HG02642 (cell line): ENCODE measurements around the gene BEAN1.
"Not testable (repeated sequence)": the region's sequence is repeated elsewhere in the genome, so short reads cannot be mapped to it uniquely, and the experiment has no call there.

Experiments
- ATAC-seq: cut with Tn5 transposase; IDR thresholded peaks from one replicate; pipeline ENCODE4 v1.9.1; 2021; ENCODE audit warnings: mild to moderate bottlenecking; ENCODE audit not compliant: unreplicated experiment, poor library complexity

Gene BEAN1

DNA sequence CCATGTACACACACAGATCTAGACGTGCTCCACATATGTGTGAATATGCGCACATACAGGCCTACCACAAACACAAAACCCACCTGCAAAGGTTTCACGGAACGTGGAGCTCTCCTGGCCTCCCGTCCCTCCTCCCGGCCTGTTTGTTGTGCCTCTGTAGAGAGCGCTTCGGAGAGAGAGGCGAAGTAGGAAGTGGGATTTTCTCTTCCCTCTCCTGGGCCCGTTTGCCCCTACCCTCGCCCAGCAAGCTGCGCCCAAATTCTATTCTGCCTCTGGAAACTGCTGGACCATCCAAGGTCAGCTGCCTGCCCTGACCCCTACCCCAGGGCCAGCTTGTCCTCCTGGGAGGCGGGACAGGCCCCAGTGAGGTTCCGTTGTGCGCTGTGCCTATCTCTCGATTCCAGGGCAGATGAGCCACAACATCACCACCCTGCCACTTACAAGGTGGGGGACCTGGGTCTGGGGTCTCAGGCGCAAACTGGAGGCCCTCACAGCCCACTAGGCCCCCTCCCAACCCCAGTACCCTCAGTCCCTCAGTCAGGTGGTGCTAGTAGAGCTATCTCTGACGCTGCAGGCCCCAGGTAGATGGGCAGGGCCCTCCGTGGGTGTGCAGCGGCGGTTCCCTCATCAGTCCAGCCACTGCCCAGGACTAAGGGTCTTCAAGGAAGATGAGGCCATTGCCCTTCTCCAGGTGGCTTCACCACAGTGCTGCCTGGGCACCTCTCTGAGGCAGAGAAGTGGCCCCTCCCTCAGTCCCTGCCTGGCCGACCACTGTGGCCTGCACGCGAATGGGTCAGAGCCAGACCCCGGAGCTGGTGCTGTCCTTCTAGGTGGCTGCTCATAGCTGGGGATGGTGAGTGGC is 54.2 kb downstream of the BEAN1 start:
- ATAC-seq, result no peak

DNA sequence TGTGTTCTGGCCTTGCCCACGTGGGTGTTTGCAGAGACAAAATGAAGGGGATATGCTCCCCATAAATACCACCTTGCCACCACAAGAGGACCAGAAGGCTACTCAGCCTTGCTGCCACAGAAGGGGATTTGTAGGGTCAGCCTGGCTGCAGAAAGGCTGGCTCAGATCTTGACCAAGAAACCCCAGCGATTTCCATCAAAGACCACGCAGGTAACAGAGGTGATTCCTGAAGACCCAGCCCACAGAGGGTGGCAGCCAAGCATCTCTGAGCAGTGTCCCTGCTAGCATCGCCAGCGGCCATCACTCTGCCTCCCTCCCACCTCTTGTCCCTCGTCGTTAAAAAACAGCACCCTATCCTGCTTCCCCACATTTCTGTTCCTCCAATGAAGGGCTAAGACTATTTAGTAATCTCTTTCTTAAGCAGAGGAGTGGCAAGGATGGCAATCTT is 54.9 kb downstream of the BEAN1 start:
- no peak for ATAC-seq

DNA sequence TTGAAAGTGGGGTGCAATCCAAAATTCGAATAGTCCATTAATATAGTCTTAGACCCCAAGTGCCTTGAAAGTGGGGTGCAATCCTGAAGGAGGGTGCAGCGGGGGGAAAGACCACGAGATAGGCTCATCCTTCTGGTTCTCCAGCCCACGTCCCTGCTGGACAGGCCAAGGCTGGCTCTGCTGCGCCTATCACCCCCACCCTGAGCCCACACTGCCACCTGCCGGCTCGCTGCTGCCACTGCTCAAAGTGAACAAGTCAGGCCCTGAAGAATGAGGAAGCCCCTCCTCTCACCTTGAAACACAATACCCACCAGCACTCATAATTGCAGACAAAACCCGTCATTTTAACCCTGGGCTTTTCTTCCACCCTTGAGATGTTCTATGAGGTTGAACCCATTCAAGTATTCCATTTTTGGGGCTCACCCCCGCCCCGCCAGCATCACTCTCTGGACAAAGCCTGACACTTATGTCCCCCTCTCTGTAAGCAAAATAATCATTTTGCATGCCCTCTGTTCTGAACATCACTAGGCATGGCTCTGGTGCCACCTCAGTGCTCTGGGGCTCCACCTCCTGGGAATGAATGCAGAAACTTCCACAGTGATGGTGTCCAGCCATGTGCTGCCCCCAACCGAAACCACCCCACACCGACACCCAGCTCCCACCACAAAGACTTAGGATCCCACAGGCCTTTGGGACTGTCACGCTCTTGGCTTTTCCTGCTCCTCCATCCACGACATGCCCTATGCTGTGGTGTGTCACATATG is 56.8 kb downstream of the BEAN1 start:
- peak; percentile 67 for ATAC-seq

DNA sequence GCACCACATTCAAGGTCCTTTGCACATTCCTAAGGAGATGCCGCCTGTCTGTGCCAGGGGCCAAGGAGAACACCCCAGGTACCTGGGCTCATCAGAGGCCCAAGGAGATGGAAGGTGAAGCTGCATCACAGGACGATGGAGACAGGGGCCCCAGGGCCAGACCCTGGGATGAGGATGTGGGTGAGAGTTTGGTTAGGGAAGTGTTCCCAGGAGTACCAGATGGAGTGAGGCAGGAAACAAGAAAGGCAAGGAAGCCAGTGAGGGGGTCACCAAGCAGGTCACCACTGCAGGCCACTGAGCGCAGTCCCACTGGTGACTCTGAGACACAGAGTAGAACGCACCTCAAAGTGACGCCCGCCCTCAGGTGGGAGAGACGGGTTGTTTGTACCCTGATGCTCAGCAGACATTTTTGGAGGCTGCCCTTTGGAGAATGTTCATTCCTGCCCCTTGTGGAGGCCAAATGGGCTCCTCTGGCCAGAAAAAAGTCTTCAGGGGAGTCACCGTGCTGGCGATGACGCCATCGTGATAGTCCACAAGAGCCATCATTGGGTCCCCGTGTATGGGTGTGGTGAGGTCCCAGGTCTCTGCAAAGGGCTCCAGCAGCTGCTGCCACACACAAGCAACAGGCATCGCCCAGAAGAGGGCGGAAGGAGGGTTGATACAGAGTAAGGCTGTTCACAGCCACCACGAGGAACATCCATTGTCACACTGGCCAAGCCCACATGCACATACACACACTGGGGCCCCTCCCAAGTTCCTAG is 57.5 kb downstream of the BEAN1 start:
- ATAC-seq, result no peak

DNA sequence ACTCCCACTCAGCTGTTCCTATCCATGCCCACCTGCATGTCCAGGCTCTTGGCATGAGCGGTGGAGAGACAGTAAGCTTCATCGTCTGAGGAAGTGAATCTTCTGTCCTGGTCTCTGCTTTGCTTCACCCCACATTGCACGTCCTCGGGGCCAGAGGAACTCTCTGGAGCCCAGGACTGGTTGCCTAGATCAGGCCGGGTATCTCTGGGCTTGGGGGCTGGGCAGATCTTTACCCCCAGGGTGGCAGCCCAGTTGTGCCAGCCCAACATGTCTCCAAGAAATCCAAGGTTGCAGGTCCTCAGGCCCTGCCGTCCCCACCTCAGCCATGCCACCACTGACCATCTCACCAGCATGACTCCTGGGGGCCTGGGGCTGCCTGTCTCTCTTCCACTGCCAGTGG is 58.3 kb downstream of the BEAN1 start:
- ATAC-seq, result no peak

DNA sequence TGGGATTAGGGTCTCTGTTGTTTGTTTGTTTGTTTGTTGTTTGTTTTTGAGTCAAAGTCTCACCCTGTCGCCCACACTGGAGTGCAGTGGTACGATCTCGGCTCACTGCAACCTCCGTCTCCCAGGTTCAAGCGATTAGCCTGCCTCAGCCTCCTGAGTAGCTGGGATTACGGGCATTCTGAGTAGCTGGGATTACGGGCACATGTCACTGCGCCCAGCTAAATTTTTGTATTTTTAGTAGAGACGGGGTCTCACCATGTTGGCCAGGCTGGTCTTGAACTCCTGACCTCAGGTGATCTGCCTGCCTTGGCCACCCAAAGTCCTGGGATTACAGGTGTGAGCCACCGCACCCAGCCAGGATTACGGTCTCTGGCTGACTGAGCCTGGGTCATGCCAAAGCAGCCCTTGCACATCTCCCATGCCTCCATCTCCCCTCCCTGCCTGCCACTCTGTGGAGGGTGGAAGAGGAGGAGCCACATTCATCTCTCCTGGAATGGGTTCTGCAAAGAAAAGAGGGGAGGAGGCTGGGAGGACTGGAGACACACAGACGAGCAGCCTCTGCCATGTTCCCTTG is 59.2 kb downstream of the BEAN1 start:
- no peak for ATAC-seq

DNA sequence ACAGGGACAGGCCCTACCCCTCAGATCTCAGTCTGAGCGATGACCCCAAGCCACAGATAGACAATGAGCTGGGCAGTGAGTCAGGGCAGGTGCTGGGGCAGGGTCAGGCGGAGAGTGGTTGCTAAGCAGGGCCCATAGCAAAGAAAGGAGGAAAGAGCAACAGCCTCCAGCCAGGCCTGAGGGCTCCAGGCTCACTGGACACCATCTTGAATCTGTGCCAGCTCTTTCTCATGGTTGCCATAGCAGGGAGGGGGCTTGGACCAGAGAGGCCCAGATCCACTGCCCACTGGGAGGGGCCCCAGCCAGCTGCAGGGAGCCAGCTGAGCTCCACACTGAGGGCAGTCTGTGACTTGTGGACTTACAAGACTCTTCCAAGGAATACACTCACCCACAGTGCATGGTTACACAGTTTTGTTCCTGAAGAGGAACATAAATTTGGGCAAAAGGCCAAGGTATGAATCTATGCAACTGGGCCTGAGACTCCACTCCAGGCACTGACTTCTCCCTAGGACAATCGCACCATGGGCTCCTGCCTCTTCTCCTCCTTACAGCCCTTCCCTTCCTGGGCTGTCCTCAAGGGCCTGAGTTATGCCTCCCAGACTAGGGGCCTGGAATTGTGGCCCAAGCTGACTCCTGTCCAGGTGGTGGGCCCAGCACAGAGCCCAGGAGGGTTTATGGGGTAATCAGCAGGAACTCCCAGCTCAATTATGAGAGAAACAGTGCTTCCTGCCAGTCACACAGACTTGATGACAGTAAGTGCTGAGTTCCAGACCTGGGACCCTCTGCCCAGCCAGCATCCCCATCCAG is 59.9 kb downstream of the BEAN1 start:
- ATAC-seq, result no peak

DNA sequence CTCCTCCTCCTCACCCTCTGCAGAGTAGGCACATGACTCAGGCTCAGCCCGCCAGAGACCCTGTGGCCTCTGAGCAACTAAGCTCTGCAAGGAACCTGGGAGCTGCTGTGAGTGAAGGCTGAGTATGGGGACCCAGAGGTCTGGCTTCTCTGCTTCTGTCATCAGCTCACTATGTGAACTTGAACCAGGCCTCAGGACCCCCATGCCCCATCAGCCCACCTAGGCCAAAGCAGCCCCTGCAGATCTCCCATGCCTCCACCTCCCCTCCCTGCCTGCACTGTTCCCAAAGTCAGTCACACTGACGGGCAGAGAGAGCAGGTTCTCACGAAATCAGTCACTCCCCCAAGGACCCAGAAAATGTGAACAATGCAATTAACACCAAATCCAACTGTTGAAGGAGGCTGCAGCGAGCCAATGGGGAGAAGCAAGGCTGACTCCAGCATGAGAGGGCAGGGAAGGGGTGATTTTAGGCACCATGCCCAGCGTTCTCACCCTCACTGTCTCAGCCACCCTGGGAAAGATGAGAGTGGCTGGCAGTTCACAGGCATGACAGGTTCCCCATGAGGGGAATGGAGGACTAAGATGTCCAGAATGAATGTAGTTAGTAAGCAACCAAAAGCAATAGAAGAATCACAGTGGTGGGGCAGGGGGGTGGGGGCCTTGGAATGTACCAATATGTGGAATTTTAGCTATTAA is 60.6 kb downstream of the BEAN1 start:
- no peak for ATAC-seq

DNA sequence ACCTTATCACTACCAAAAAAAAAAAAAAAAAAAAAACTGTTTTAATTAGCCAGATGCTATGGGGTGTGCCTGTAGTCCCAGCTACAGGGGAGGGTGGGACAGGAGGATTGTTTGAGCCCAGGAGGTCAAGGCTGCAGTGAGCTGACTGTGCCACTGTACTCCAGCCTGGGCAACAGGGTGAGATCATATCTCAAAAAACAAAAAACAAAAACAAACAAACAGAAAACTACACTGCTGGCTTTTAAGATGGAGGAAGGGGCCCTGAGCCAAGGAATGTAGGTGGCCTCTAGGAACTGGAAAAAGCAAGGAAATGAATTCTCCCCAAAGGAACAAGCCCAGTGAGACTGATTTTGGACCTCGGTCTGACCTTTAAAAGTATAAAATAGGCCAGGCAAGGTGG is 61.4 kb downstream of the BEAN1 start:
- ATAC-seq, result no peak

DNA sequence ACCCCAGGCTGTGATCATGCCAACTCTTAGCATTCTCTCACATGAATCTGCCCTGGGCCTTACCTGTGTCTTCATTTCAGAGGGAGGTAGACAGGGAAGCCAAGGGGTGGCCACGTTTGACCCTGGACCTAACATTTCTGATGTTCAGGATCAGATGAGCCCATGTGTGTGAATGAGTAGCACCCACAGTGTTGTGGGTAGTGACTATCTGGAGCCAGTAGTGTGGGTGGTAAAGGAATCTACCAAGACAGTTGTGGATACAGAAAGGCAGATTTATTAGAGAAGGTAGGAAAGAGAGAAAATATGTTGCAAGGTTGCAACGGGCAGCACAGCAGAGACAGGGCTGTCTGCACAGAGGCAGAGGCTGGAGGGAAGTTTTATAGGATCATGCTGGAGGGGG is 62.3 kb downstream of the BEAN1 start:
- no peak for ATAC-seq

DNA sequence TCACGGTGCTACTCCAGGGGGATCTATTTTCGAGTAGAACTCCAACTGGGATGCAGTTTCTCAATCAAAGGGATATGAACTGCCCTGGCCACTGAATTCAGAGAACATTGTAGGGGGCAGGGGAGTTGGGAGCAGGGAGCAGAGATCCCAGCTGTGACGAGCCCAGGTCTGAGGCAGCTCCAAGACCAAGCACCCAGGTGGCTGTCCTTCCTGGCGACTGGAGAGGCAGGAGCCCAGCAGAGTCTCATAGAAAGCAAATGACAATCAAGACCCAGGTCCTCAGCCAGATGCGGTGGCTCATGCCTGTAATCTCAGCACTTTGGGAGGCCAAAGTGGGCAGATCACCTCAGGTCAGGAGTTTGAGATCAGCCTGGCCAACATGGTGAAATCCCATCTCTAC is 62.7 kb downstream of the BEAN1 start:
- ATAC-seq, result no peak

DNA sequence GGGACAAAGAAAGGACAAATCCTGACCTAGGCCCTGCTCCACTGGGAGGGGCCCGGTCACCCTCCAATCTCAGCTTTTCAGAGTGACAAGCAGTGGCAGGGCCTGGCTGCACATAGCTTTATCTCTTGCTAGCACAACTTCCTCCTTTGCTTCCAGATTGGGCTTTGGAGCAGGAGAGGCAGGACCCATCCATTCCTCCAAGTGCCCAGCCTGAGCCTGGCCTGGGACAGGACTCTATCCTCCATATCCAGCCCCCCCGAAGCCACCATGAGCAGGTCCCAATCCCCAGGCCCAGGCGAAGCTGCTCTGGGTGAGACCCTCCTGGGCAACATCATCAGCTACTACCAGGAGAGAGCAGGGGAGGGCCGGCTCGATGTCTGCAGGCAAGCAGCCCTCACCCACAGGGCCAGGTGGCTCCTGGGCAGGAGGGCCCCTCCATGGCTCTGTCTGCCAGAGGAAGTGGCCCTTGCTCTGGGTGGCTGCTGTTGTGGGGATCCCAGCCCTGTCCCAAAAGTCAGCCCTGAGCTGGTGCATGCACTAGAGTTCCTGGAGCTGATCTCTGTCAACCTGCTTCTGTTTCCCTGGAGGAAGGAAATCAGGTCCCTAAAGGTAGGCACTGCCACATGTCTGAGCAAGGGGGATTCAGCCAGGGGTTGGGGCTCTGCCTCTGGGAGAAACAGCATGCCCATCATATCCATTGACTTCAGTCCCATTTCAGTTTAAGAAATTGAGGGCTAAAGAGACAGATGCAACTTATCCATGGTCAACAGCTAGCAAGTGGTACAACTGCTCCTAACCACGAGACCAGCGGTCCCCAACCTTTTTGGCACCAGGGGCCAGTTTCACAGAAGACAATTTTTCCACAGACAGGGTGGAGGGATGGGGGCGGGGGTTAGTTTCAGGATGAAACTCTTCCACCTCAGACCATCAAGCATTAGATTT is 64.0 kb downstream of the BEAN1 start:
- ATAC-seq, result no peak

DNA sequence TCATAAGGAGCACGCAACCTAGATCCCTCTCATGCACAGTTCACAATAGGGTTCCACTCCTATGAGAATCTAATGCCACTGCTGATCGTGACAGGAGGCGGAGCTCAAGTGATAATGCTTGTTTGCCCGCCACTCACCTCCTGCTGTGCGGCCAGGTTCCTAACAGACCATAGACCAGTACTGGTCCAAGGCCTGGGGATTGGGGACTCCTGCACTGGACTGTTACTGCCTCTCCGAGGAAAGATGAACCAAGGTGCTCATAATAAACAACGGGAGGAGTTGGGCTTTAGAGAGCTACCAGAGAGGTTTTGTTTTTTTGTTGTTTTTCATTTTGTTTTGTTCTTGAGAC is 64.6 kb downstream of the BEAN1 start:
- ATAC-seq, result no peak

DNA sequence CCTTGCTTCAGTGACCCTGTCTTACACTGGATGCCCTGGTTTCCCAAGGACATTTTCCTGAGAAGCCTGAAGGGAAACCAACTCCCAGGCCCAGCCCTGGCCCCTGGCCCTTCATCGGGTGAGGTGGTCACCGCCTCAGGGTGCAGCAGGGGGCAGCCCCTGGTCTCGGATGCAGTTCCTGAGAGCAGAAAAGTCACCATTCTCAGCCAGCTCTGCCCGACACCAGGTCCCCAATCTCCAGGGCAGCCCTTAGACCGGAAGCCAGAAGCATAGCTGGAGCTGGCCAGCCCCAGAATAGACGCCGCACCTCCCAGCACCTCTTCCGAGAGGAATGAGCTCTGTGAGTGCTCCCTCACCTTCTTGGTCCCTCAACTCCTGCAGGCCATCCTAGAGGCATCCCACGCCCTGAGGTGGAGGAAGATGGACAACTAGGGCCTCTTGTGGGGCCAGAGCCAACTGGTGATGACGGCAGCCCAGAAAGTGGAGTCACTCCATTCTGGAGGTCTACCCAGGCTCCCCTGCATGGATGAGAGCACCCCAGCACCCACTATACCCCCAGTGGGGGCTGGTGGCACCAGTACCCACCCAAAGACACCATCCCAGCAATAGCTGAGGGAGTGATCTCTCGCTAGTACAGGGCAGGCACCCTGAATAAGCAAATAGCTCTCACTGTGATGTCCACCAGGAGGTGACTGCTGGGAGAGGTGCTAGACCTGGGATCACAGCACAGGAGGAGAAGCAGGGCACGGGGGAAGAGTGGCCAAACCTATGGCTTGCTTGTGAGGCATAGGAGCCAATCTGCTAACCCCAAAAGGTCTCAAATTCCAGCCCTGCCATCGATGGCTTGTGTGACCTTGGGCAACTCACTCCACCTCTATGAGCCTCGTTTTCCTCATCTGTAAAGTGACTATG is 66.7 kb downstream of the BEAN1 start:
- ATAC-seq, result no peak

DNA sequence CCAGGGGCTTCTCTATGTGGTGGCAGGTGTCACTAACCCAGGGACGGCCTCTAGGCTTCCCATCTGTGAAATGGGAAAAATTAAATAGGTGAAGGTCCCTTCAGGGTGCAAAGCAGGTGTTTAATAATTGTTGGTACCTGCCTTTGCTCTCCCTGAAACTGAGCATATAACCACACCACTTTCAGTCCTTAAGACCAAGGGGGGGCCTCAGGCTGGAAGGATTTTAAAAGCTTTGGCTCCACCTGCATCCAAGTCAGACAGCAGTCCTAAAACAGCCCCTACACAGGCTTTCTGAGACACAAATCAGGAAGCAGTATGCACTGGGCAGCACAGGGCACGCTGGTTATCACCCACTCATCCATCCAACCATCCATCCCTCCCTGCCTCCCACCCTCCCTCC is 67.8 kb downstream of the BEAN1 start:
- no peak for ATAC-seq

DNA sequence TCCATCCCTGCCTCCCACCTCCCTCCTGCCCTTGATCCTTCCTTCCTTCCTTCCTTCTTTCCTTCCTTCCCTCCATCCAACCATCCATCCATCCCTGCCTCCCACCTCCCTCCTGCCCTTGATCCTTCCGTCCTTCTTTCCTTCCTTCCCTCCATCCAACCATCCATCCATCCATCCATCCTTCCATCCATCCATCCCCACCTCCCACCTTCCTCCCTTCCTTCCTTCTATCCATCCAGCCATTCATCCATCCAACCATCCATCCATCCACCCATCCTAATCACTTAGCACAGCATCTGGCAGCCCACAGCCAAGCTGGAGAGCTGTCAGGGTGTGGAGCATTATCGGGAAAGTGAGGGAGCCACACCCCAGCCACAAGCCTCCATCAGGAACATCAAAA is 68.3 kb downstream of the BEAN1 start:
- no peak for ATAC-seq

DNA sequence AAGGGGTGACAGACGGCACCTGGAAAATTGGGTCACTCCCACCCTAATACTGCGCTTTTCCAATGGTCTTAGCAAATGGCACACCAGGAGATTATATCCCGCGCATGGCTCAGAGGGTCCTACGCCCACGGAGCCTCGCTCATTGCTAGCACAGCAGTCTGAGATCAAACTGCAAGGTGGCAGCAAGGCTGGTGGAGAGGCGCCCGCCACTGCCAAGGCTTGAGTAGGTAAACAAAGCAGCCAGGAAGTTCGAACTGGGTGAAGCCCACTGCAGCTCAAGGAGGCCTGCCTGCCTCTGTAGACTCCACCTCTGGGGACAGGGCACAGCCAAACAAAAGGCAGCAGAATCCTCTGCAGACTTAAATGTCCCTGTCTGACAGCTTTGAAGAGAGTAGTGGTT is 69.1 kb downstream of the BEAN1 start:
- ATAC-seq, result not testable (repeated sequence)
